Spleen (tissue), 11 donors: Measurements from ENCODE around the gene LIMD2. TPM values are rescaled to one million over a fixed set of nuclear protein-coding genes. Genes with fewer than 3 reads are reported as not detected.

Experiments
- DNase-seq: peaks from one replicate; pipeline ENCODE4 v3.0.0-alpha.2; 2020
- H3K27ac ChIP-seq, 8 donors: fragments of 200-600 bp; sonication (generic) in 7 of 8; 1 replicate in 4 of 8; 2 replicates in 4 of 8; pipeline versions ENCODE4 v1.5.0 to v1.8.0; 2016 to 2021; ENCODE audit warnings: inconsistent platforms in 4 of 8, mild to moderate bottlenecking in 4 of 8, moderate library complexity in 1 of 8
- H3K27me3 ChIP-seq, 7 donors: fragments of 200-600 bp; sonication (generic) in 6 of 7; replicated peaks in 1 of 7; 1 replicate in 4 of 7; 2 replicates in 3 of 7; pipeline versions ENCODE4 v1.5.0 to v1.8.0; 2016 to 2021; ENCODE audit warnings: inconsistent platforms in 3 of 7, mild to moderate bottlenecking in 1 of 7
- H3K36me3 ChIP-seq, 6 donors: fragments of 200-600 bp; sonication (generic) in 5 of 6; 1 replicate in 4 of 6; 2 replicates in 2 of 6; pipeline versions ENCODE4 v1.5.0 to v1.8.0; 2016 to 2021; ENCODE audit warnings: inconsistent platforms in 2 of 6
- H3K4me1 ChIP-seq, 6 donors: fragments of 200-600 bp; sonication (generic) in 5 of 6; 1 replicate in 3 of 6; 2 replicates in 3 of 6; pipeline versions ENCODE4 v1.5.0 to v1.8.0; 2016 to 2021; ENCODE audit warnings: inconsistent platforms in 3 of 6
- H3K4me3 ChIP-seq, 8 donors: fragments of 200-600 bp; sonication (generic) in 7 of 8; 1 replicate in 4 of 8; 2 replicates in 4 of 8; pipeline versions ENCODE4 v1.5.0 to v1.8.0; 2016 to 2021; ENCODE audit warnings: inconsistent platforms in 4 of 8, mild to moderate bottlenecking in 4 of 8, moderate library complexity in 2 of 8
- H3K9me3 ChIP-seq, 8 donors: fragments of 200-600 bp; sonication (generic) in 7 of 8; 1 replicate in 4 of 8; 2 replicates in 4 of 8; pipeline versions ENCODE4 v1.5.0 to v1.8.0; 2016 to 2021; ENCODE audit warnings: inconsistent platforms in 4 of 8
- POLR2A ChIP-seq, 3 donors: fragments of 450-650 bp; IDR thresholded peaks; one replicate each; pipeline ENCODE4 v1.5.1; 2017; ENCODE audit warnings: antibody characterized with exemption in 3 of 3, mild to moderate bottlenecking in 1 of 3
- POLR2AphosphoS5 ChIP-seq, 3 donors: sonication (generic); formaldehyde crosslinking; IDR thresholded peaks; one replicate each; pipeline ENCODE4 v1.5.1; 2017; ENCODE audit warnings: antibody characterized with exemption in 3 of 3
- WGBS, 5 donors: extraction: QIAGEN DNeasy Blood & Tissue Kit in 3 of 5; methylation state at CpG; one replicate each; pipeline versions ENCODE4 v1.1.5 to v1.1.7; 2013 to 2018; 5-methylcytosine and 5-hydroxymethylcytosine counted together
- intact Hi-C: fragments of 100-400 bp; cut with DNase I; formaldehyde crosslinking; loops from one replicate; pipeline ENCODE4 v1.15.0; 2023; ENCODE audit warnings: low total_unique reads
- polyA plus RNA-seq, 3 donors: library from polyadenylated mRNA; stranded (reverse); fragments of 200-250 nt; gene quantifications; one replicate each; pipeline ENCODE4 v1.2.1, GENCODE V29; 2013
- total RNA-seq, 7 donors: library from RNA; depleted of rRNA in 3 of 7; stranded (reverse); fragments of >200 nt in 3 of 7; fragmentation: NEBNext Ultra II Directional in 4 of 7; extraction: Animal tissue kit (Norgen Biotek cat#: 25700) in 4 of 7; gene quantifications; one replicate each; pipeline versions ENCODE4 v1.1.0 to v1.2.1, GENCODE V29; 2016 to 2021
- TF ChIP-seq, protein P1 (sequence below), 11 experiments: fragments of 200-600 bp in 7 of 11; fragments of 450-650 bp in 4 of 11; sonication (generic) in 4 of 11; IDR thresholded peaks in 8 of 11; conservative IDR thresholded peaks in 3 of 11; 1 replicate in 7 of 11; 2 replicates in 4 of 11; pipeline versions ENCODE4 v1.4.0 to v1.8.0; 2016 to 2021; ENCODE audit warnings: antibody characterized with exemption in 11 of 11, inconsistent platforms in 4 of 11, mild to moderate bottlenecking in 1 of 11
- donor health status: healthy with polysubstance abuse.
- donor health status: DM: no; HTN: no; CAD: no; lungs with moderate emphysema.
- donor health status: DM: no; HTN: no; CAD: no.
- donor health status: Bipolar disorder and iron deficiency.
- donor health status: healthy.
- donor health status: DM: no; HTN: no; CAD: no.
- donor health status: DM: yes; HTN: yes; CAD: no.

Gene LIMD2
- total and polyA plus RNA-seq, 10 donors: 211 to 554 (median 304) TPM

DNA sequence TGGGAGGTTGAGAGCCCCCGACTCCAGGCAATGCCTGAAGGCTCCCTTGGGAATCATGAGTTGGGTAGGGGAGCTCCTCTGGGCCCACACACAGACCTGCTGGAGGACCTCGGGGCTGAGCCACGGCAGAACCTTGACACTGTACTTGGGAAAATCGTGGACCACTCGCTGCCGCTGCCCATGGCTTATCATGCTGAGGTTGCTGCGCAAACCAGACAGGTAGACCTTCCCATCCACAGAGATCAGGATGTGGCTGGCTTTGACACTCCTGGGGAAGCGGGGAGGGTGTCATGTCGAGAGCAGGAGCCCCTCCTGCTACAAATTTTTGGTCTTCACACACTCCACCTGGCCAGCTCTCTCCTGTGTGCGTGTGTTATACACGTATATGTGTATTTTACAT, 7.2 kb upstream of the LIMD2 start:
- H3K27ac ChIP-seq: peak overlapping the region; percentile 15 to 100 (median 56)
- peaks cover 0 to 97% (median 45%) of the 10 kb centered on the region in 6 donors for H3K36me3 ChIP-seq
- H3K4me1 ChIP-seq: peaks cover 26 to 77% (median 56%) of the 10 kb centered on the region in 6 donors
- no peaks in the 10 kb centered on the region for H3K9me3 ChIP-seq
- DNase-seq: no peak
- no peaks in the 10 kb centered on the region for H3K27me3 ChIP-seq
- 77 to 92% (median 86%) methylated on average over 7 to 11 of the region's 11 CpGs for whole genome bisulfite sequencing, 5 donors
- TF ChIP-seq, protein P1, sequence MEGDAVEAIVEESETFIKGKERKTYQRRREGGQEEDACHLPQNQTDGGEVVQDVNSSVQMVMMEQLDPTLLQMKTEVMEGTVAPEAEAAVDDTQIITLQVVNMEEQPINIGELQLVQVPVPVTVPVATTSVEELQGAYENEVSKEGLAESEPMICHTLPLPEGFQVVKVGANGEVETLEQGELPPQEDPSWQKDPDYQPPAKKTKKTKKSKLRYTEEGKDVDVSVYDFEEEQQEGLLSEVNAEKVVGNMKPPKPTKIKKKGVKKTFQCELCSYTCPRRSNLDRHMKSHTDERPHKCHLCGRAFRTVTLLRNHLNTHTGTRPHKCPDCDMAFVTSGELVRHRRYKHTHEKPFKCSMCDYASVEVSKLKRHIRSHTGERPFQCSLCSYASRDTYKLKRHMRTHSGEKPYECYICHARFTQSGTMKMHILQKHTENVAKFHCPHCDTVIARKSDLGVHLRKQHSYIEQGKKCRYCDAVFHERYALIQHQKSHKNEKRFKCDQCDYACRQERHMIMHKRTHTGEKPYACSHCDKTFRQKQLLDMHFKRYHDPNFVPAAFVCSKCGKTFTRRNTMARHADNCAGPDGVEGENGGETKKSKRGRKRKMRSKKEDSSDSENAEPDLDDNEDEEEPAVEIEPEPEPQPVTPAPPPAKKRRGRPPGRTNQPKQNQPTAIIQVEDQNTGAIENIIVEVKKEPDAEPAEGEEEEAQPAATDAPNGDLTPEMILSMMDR (IDR thresholded peaks at IDR 0.05 in 8 of 11, conservative IDR thresholded peaks at IDR 0.05 in 3 of 11): no peak
- no peak for TF ChIP-seq POLR2A (IDR thresholded peaks at IDR 0.05)
- peak in 2 of 3 donors; percentile 42 to 58 for TF ChIP-seq POLR2AphosphoS5 (IDR thresholded peaks at IDR 0.05)
- intact Hi-C loops: no loop called here
- peak overlapping the region in 1 of 8 donors; percentile 3 for H3K4me3 ChIP-seq

GRCh38 chr17:63706336-63707082, 6.6 kb upstream of the LIMD2 start:
- intact Hi-C loops: no loop called here
- H3K9me3 ChIP-seq: no peaks in the 10 kb centered on the region

GRCh38 chr17:63705657-63706056, 5.7 kb upstream of the LIMD2 start:
- intact Hi-C loops: no loop called here
- Histone ChIP-seq H3K27me3 (no peaks in the 10 kb centered on the region), H3K4me3 (no peak overlapping the region), H3K36me3 (peaks cover 0 to 82% (median 32%) of the 10 kb centered on the region in 6 donors), H3K4me1 (peaks cover 36 to 88% (median 70%) of the 10 kb centered on the region in 6 donors), H3K9me3 (no peaks in the 10 kb centered on the region), H3K27ac (peak overlapping the region; percentile 21 to 100 (median 56))
- WGBS, 5 donors: 17 to 23% (median 17%) methylated on average over 3 of the region's 3 CpGs
- no peak for DNase-seq
- TF ChIP-seq POLR2AphosphoS5 (IDR thresholded peaks at IDR 0.05) (peak in 1 of 3 donors; percentile 33), POLR2A (IDR thresholded peaks at IDR 0.05) (no peak)

More at GRCh38 chr17:63706336-63707082, 6.6 kb upstream of the LIMD2 start:
- Histone ChIP-seq H3K4me3 (peak overlapping the region in 1 of 8 donors; percentile 3), H3K27ac (peak overlapping the region; percentile 15 to 100 (median 56)), H3K27me3 (no peaks in the 10 kb centered on the region), H3K36me3 (peaks cover 0 to 90% (median 39%) of the 10 kb centered on the region in 6 donors), H3K4me1 (peaks cover 28 to 84% (median 62%) of the 10 kb centered on the region in 6 donors)
- no peak for DNase-seq
- no peak for TF ChIP-seq POLR2AphosphoS5 (IDR thresholded peaks at IDR 0.05)
- TF ChIP-seq POLR2A (IDR thresholded peaks at IDR 0.05): no peak
- TF ChIP-seq, protein P1 (IDR thresholded peaks at IDR 0.05 in 8 of 11, conservative IDR thresholded peaks at IDR 0.05 in 3 of 11): no peak
- WGBS, 5 donors: 64 to 71% (median 65%) methylated on average over 7 of the region's 7 CpGs

- Histone ChIP-seq H3K36me3 (peaks cover 0 to 73% (median 27%) of the 10 kb centered on the region in 6 donors), H3K4me3 (no peak overlapping the region)
Observed at GRCh38 chr17:63704836-63705235, 4.9 kb upstream of the LIMD2 start.

More at GRCh38 chr17:63704836-63705235, 4.9 kb upstream of the LIMD2 start:
- intact Hi-C loops: no loop called here
- Histone ChIP-seq H3K27ac (peak overlapping the region in 5 of 8 donors; percentile 21 to 100 (median 62)), H3K9me3 (no peaks in the 10 kb centered on the region), H3K4me1 (peaks cover 36 to 85% (median 69%) of the 10 kb centered on the region in 6 donors), H3K27me3 (no peaks in the 10 kb centered on the region)
- 83 to 93% (median 92%) methylated on average over 6 to 9 of the region's 9 CpGs for WGBS, 5 donors
- no peak for DNase-seq
- TF ChIP-seq POLR2AphosphoS5 (IDR thresholded peaks at IDR 0.05): peak in 1 of 3 donors; percentile 6
- TF ChIP-seq, protein P1 (IDR thresholded peaks at IDR 0.05 in 8 of 11, conservative IDR thresholded peaks at IDR 0.05 in 3 of 11): no peak
